Measurements from ENCODE around the gene OR1F1. TPM values are rescaled to one million over a fixed set of nuclear protein-coding genes. Genes with fewer than 3 reads are reported as not detected.

Gene OR1F1
- total and polyA plus RNA-seq, 9 of the 15 experiments (the other 6 are each of a cell fraction or from before 2014, with no cell fraction given): 0.15 to 0.61 (median 0.35) TPM; not detected in 3

DNA sequence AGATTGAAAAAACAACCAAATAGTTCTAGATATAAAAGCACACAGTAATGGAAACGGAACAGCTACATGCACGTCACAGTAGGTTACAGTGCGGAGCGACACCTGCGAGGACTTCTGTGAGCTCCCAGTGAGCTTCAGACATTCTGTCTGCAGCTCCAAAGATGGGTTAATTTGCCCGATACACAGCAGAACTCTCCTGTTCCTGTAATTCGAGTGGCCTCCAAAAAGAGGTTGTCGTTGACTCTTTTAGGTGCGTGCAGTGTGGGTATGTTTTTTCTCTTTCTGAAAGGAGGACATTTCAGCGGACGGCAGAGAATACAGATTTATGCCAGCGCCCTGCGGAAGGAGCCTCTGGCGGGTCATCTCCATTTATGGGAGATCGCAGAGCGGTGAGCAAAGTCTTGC lies 2.9 kb downstream of the OR1F1 start:
- peak in 1 of 4 experiments; percentile 50 for DNase-seq (ENCODE audit: extremely low read depth in 1 of 4, low spot score in 3 of 4)
- Histone ChIP-seq H3K4me2 (ENCODE audit: insufficient read depth, low read length) (peak overlapping the region; percentile 99), H2AFZ (ENCODE audit: low read depth, low read length) (peak overlapping the region; percentile 60), H3K4me1 (replicated peaks in 1 of 2; ENCODE audit: control insufficient read depth in 2 of 2, insufficient read depth in 2 of 2, low read length in 2 of 2) (peaks cover 26 to 67% of the 10 kb centered on the region in 2 experiments), H3K4me3 (peak overlapping the region; percentile 55), H3K79me2 (ENCODE audit: control insufficient read depth, insufficient read depth, low read length) (no peaks in the 10 kb centered on the region), H3K9ac (ENCODE audit: insufficient read depth in 1 of 2, low read depth in 2 of 2, low read length in 2 of 2) (peak overlapping the region in 1 of 2 experiments; percentile 80; a peak in 1 of 4 replicates), H3K9me1 (ENCODE audit: control insufficient read depth, insufficient read depth, low read length) (no peaks in the 10 kb centered on the region), H3K9me3 (replicated peaks; ENCODE audit: control insufficient read depth, insufficient read depth, low read depth, low read length) (no peaks in the 10 kb centered on the region), H4K20me1 (replicated peaks; ENCODE audit: control insufficient read depth, insufficient read depth, low read length) (no peaks in the 10 kb centered on the region), H3K36me3 (ENCODE audit: control insufficient read depth, insufficient read depth, low read length) (no peaks in the 10 kb centered on the region), H3K27me3 (ENCODE audit: control insufficient read depth in 2 of 2, insufficient read depth in 2 of 2, low read length in 2 of 2) (0 out of 5 replicates have a peak, but pooled peaks cover 0 to 4% of the 10 kb centered on the region in 2 experiments), H3K27ac (ENCODE audit: extremely low read depth, low read depth, low read length) (no peak overlapping the region)
- TF ChIP-seq ZNF134 (CRISPR knock-in tag; conservative IDR thresholded peaks at IDR 0.05) (no peak), U2AF2 (optimal IDR thresholded peaks at IDR 0.05; ENCODE audit: low read depth, low read length) (no peak), MIER1 (IDR thresholded peaks at IDR 0.05; ENCODE audit: low read depth) (no peak), CREM (IDR thresholded peaks at IDR 0.05; ENCODE audit: low read depth) (peak; percentile 10; the same call in 1 of the 2 replicates), MAX (CRISPR knock-in tag; IDR thresholded peaks at IDR 0.05) (no peak), SPI1 (IDR thresholded peaks at IDR 0.05; ENCODE audit: borderline replicate concordance, low read depth, low read length) (no peak), RBM15 (IDR thresholded peaks at IDR 0.05; ENCODE audit: insufficient read depth, low read length) (no peak)
- BruUV-seq (replicated peaks): no TSS peak
- in situ Hi-C loops (cut with MboI) (no loop called here), intact Hi-C loops (cut with micrococcal nuclease) (no loop called here)
- WGBS (ENCODE audit: insufficient coverage, low coverage, missing lambda C conversion rate): 7% methylated on average over 16 of the region's 16 CpGs
- CTCF ChIA-PET (ENCODE audit: low intra/inter-chr PET ratio): no interaction called here
- ATAC-seq: peak; percentile 18; the same call in 2 of the 3 replicates
- POLR2A ChIA-PET: interaction anchor here (0.6 to 1.1 kb wide), 6 partner anchors 8 to 395 kb away, joined by 3 to 4 read pairs (median 3); no protein-coding TSS in a partner anchor
- FAIRE-seq: no peak
